Activated T-cell treated with anti-CD3 and anti-CD28 coated beads for 48 hours (primary cell): ENCODE results near the gene SBK2.
A peak's percentile ranks its signal among the peaks of the same experiment; 100 is the strongest.
"Not testable (repeated sequence)": the region's sequence is repeated elsewhere in the genome, so short reads cannot be mapped to it uniquely, and the experiment has no call there.

Experiments
- DNase-seq: peaks from one replicate; pipeline ENCODE4 v3.0.0-alpha.2; 2020; ENCODE audit warnings: low read depth

The SBK2 gene

GRCh38 chr19:55500368-55500952 lies 36.5 kb downstream of the SBK2 start:
- DNase-seq: no peak

GRCh38 chr19:55498246-55498840 lies 38.6 kb downstream of the SBK2 start:
- DNase-seq: no peak

GRCh38 chr19:55497763-55498162 lies 39.2 kb downstream of the SBK2 start:
- DNase-seq: no peak

- not testable (repeated sequence) for DNase-seq
Observed at GRCh38 chr19:55496820-55497219, 40.1 kb downstream of the SBK2 start.

- DNase-seq: no peak
Observed at GRCh38 chr19:55495646-55496349, 41.1 kb downstream of the SBK2 start.

GRCh38 chr19:55494172-55494761 lies 42.7 kb downstream of the SBK2 start:
- DNase-seq: no peak

- DNase-seq: no peak
Observed at GRCh38 chr19:55493645-55494171, 43.2 kb downstream of the SBK2 start.

GRCh38 chr19:55493052-55493644 lies 43.8 kb downstream of the SBK2 start:
- DNase-seq: no peak

GRCh38 chr19:55492362-55492944 lies 44.5 kb downstream of the SBK2 start:
- DNase-seq: no peak

GRCh38 chr19:55491546-55492360 lies 45.2 kb downstream of the SBK2 start:
- DNase-seq: no peak

GRCh38 chr19:55490478-55491432 lies 46.2 kb downstream of the SBK2 start:
- no peak for DNase-seq

GRCh38 chr19:55489711-55490477 lies 47.0 kb downstream of the SBK2 start:
- DNase-seq: no peak

- DNase-seq: no peak
Observed at GRCh38 chr19:55488986-55489710, 47.8 kb downstream of the SBK2 start.

- no peak for DNase-seq
Observed at GRCh38 chr19:55487924-55488687, 48.8 kb downstream of the SBK2 start, which contains the start of gene SSC5D. Gene SSC5D, plus strand, starts transcription at chr19:55488436. Its CDS starts 154 bp downstream, at chr19:55488590.

GRCh38 chr19:55486971-55487923 lies 49.7 kb downstream of the SBK2 start:
- DNase-seq: peak; percentile 56
